Hepatocyte (in vitro differentiated cells): ENCODE data around the gene KCNJ5.

ENCODE experiments used
- EZH2 ChIP-seq: fragments of 200-600 bp; sonication (generic); IDR thresholded peaks from 2 replicates; pipeline ENCODE4 v1.6.1; 2016; ENCODE audit warnings: antibody characterized with exemption, mild to moderate bottlenecking, borderline replicate concordance
- TF ChIP-seq, protein P1 (sequence below): fragments of 200-600 bp; sonication (generic); IDR thresholded peaks from 2 replicates; pipeline ENCODE4 v1.5.1; 2016; ENCODE audit warnings: antibody characterized with exemption, mild to moderate bottlenecking; ENCODE audit not compliant: poor library complexity

DNA sequence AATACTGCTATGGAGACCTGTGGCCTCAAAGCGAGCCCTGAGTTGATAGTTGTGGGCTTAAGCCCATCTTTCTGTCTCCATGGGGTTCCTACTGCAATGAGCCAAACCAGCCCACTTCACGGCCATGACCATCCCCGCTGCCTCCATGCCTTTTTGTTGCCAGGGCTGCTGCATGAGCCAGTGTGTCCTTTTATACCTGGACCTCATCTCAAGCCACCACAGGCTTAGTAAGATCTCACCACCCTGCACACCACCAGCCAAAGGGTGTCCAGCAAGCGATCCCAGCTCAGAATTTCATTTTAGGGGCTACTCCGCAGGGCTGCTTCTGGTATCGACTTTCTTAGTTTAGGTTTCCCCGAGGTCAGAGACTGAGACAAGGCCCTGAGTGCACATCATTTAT, 43.2 kb downstream of the KCNJ5 start:
- TF ChIP-seq, protein P1, sequence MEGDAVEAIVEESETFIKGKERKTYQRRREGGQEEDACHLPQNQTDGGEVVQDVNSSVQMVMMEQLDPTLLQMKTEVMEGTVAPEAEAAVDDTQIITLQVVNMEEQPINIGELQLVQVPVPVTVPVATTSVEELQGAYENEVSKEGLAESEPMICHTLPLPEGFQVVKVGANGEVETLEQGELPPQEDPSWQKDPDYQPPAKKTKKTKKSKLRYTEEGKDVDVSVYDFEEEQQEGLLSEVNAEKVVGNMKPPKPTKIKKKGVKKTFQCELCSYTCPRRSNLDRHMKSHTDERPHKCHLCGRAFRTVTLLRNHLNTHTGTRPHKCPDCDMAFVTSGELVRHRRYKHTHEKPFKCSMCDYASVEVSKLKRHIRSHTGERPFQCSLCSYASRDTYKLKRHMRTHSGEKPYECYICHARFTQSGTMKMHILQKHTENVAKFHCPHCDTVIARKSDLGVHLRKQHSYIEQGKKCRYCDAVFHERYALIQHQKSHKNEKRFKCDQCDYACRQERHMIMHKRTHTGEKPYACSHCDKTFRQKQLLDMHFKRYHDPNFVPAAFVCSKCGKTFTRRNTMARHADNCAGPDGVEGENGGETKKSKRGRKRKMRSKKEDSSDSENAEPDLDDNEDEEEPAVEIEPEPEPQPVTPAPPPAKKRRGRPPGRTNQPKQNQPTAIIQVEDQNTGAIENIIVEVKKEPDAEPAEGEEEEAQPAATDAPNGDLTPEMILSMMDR: no peak
- TF ChIP-seq EZH2: no peak
